Progenitor cell of endocrine pancreas (in vitro differentiated cells): ENCODE measurements around the gene FREM3. TPM values are rescaled to one million over a fixed set of nuclear protein-coding genes. Genes with fewer than 3 reads are reported as not detected.

ENCODE experiments used
- DNase-seq: peaks from one replicate; pipeline ENCODE4 v3.0.0; 2021; ENCODE audit warnings: low spot score; ENCODE audit not compliant: unreplicated experiment
- H3K27ac Mint-ChIP-seq: 2 replicates; pipeline ENCODE4 v1.8.0; 2021; ENCODE audit warnings: mild to moderate bottlenecking, moderate library complexity, mixed read lengths
- H3K27me3 Mint-ChIP-seq: 2 replicates; pipeline ENCODE4 v1.8.0; 2021; ENCODE audit warnings: mixed read lengths
- H3K36me3 Mint-ChIP-seq: 2 replicates; pipeline ENCODE4 v1.8.0; 2022; ENCODE audit warnings: mixed read lengths; ENCODE audit not compliant: insufficient read depth
- H3K4me1 Mint-ChIP-seq: 2 replicates; pipeline ENCODE4 v1.8.0; 2021; ENCODE audit warnings: low read depth, mixed read lengths
- H3K4me3 Mint-ChIP-seq: 2 replicates; pipeline ENCODE4 v1.8.0; 2021; ENCODE audit warnings: low read depth, mild to moderate bottlenecking, moderate library complexity, mixed read lengths
- H3K9me3 Mint-ChIP-seq: 2 replicates; pipeline ENCODE4 v1.8.0; 2021; ENCODE audit warnings: low read depth, mixed read lengths
- total RNA-seq: library from RNA; stranded (reverse); gene quantifications from 2 replicates; pipeline ENCODE4 v1.2.1, GENCODE V29; 2021
- TF ChIP-seq, protein P1 (sequence below): fragments of 200-600 bp; sonication (generic); IDR thresholded peaks from one replicate; pipeline ENCODE4 v1.5.0; 2021; ENCODE audit warnings: antibody characterized with exemption, mild to moderate bottlenecking; ENCODE audit not compliant: unreplicated experiment

FREM3 gene
- total RNA-seq, 1 donor from 2014 or later = not detected

GRCh38 chr4:143559757-143560147 lies 140.7 kb downstream of the FREM3 start:
- H3K27ac Mint-ChIP-seq = peak overlapping the region; percentile 97
- TF ChIP-seq, protein P1, sequence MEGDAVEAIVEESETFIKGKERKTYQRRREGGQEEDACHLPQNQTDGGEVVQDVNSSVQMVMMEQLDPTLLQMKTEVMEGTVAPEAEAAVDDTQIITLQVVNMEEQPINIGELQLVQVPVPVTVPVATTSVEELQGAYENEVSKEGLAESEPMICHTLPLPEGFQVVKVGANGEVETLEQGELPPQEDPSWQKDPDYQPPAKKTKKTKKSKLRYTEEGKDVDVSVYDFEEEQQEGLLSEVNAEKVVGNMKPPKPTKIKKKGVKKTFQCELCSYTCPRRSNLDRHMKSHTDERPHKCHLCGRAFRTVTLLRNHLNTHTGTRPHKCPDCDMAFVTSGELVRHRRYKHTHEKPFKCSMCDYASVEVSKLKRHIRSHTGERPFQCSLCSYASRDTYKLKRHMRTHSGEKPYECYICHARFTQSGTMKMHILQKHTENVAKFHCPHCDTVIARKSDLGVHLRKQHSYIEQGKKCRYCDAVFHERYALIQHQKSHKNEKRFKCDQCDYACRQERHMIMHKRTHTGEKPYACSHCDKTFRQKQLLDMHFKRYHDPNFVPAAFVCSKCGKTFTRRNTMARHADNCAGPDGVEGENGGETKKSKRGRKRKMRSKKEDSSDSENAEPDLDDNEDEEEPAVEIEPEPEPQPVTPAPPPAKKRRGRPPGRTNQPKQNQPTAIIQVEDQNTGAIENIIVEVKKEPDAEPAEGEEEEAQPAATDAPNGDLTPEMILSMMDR = no peak
- peak overlapping the region; percentile 85 for H3K4me3 Mint-ChIP-seq
- no peaks in the 10 kb centered on the region for H3K27me3 Mint-ChIP-seq
- no peak for DNase-seq
- peaks cover 2% of the 10 kb centered on the region for H3K4me1 Mint-ChIP-seq
- peaks cover 6% of the 10 kb centered on the region for H3K9me3 Mint-ChIP-seq
- H3K36me3 Mint-ChIP-seq = peaks cover 2% of the 10 kb centered on the region

DNA sequence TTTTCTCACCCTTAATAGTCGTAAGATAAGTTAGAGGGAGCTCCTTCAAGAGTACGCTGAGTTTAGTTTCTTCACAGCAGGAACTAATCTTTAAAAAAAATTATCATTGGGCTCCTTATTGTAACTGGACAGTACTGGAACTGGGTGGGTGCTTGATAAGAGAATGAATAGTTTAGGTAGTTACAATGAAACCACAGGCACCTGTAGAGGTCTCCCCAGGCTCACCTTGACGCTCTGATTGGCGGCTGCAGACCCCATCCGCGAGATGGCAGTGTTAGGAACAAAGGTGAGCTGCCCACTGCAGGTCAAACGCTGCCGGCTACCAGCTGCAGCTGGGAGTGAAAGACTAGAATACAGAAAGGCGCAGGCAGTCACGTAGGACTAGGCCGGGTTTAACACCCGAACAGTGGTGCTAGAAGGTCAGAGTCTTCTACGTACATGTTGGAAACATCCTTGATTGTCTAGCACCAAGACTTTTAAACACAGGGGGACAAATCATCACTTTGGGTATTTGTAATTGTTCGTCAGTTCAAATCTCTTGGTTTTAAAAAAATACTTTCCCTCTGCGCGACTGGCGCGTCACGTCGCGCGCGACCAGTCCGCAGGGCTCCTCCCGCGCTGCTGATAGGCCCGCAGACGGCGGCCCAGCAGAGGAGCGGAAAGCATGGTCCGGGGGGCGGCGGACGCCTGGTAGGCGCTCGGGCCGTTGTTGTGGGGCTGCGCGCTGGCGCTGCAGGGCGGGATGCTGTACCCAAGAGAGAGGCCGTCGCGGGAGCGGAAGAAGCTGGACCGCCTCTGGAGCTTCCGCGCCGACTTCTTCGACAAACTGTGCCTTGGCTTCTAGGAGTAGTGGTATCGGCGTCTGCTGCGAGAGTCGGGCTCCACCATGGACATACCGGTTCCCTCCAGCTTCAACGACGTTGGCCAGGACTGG lies 141.4 kb downstream of the FREM3 start:
- DNase-seq = peak; percentile 42
- TF ChIP-seq, protein P1 = peak; percentile 65
- H3K36me3 Mint-ChIP-seq = peaks cover 2% of the 10 kb centered on the region
- H3K4me1 Mint-ChIP-seq = peaks cover 2% of the 10 kb centered on the region
- no peaks in the 10 kb centered on the region for H3K27me3 Mint-ChIP-seq
- peaks cover 6% of the 10 kb centered on the region for H3K9me3 Mint-ChIP-seq
- peak overlapping the region; percentile 85 for H3K4me3 Mint-ChIP-seq
- H3K27ac Mint-ChIP-seq = peak overlapping the region; percentile 97

- no peak for DNase-seq
- H3K4me3 Mint-ChIP-seq = no peak overlapping the region
Measured at GRCh38 chr4:143558286-143558685, 142.2 kb downstream of the FREM3 start.

GRCh38 chr4:143555676-143556075 lies 144.8 kb downstream of the FREM3 start:
- Mint-ChIP-seq H3K27me3 (no peaks in the 10 kb centered on the region), H3K4me1 (peaks cover 7% of the 10 kb centered on the region), H3K27ac (no peak overlapping the region), H3K4me3 (no peak overlapping the region), H3K9me3 (peaks cover 3% of the 10 kb centered on the region), H3K36me3 (peaks cover 10% of the 10 kb centered on the region)
- no peak for DNase-seq
- TF ChIP-seq, protein P1 = no peak

More at GRCh38 chr4:143558286-143558685, 142.2 kb downstream of the FREM3 start:
- H3K4me1 Mint-ChIP-seq = peaks cover 2% of the 10 kb centered on the region
- H3K27me3 Mint-ChIP-seq = no peaks in the 10 kb centered on the region
- TF ChIP-seq, protein P1 = no peak
- peaks cover 6% of the 10 kb centered on the region for H3K9me3 Mint-ChIP-seq
- peaks cover 2% of the 10 kb centered on the region for H3K36me3 Mint-ChIP-seq
- peak overlapping the region; percentile 14 for H3K27ac Mint-ChIP-seq

GRCh38 chr4:143554728-143555597 lies 145.5 kb downstream of the FREM3 start:
- H3K9me3 Mint-ChIP-seq = peaks cover 3% of the 10 kb centered on the region
- H3K27me3 Mint-ChIP-seq = no peaks in the 10 kb centered on the region
- H3K4me1 Mint-ChIP-seq = peaks cover 10% of the 10 kb centered on the region
- peaks cover 14% of the 10 kb centered on the region for H3K36me3 Mint-ChIP-seq
- TF ChIP-seq, protein P1 = no peak
- DNase-seq = no peak
- peak overlapping the region; percentile 13 for H3K27ac Mint-ChIP-seq
- no peak overlapping the region for H3K4me3 Mint-ChIP-seq
